GM12878 (cell line): Measurements from ENCODE around the gene LAMA2. TPM values are rescaled to one million over a fixed set of nuclear protein-coding genes. Genes with fewer than 3 reads are reported as not detected.

Source experiments
- ATAC-seq: fragments of 200-7000 bp; cut with Tn5 transposase; 3 replicates; pipeline ENCODE4 v1.9.1; 2020; ENCODE audit warnings: mild to moderate bottlenecking, moderate library complexity
- BruUV-seq: library from RNA; stranded (reverse); fragments of 400-500 nt; replicated peaks from 2 replicates; lab custom pipeline; 2021; lab: Mats Ljungman, UMichigan
- CTCF ChIA-PET: fragments of 300-600 bp; sonication (Branson Sonifier 250); formaldehyde crosslinking; extraction: SDS; loops from one replicate; lab custom pipeline; 2021; ENCODE audit warnings: inconsistent platforms; lab: Yijun Ruan, JAX
- POLR2A ChIA-PET: fragments of 350-600 bp; formaldehyde crosslinking; extraction: SDS; loops from one replicate; lab custom pipeline; 2021; ENCODE audit warnings: inconsistent platforms; lab: Charles Lee
- RAD21 ChIA-PET: fragments of 300-600 bp; sonication (Branson Sonifier 250); formaldehyde crosslinking; loops from one replicate; lab custom pipeline; 2023; ENCODE audit warnings: antibody characterized with exemption; ENCODE audit not compliant: unreplicated experiment; lab: Charles Lee
- SMC1A ChIA-PET: fragments of 300-600 bp; sonication (Branson Sonifier 250); formaldehyde crosslinking; loops from one replicate; lab custom pipeline; 2023; ENCODE audit not compliant: unreplicated experiment, uncharacterized antibody; lab: Charles Lee
- DNase-seq: peaks from one replicate; pipeline ENCODE4 v3.0.0-alpha.2; 2011; ENCODE audit warnings: low read depth, low spot score
- FAIRE-seq: peaks from 3 replicates; lab custom pipeline; 2011; peaks lifted over from hg19 to GRCh38; lab: Jason Lieb, UNC
- H2AFZ ChIP-seq: 2 replicates; pipeline ENCODE4 v1.6.0; 2011; ENCODE audit warnings: low read depth, low read length, control low read depth; ENCODE audit not compliant: control insufficient read depth
- H3K27ac ChIP-seq: 2 replicates; pipeline ENCODE4 v1.5.1; 2011; ENCODE audit warnings: control low read depth; ENCODE audit not compliant: control insufficient read depth, insufficient read depth
- H3K27me3 ChIP-seq, 2 experiments: replicated peaks in 1 of 2; 2 replicates each; pipeline versions ENCODE4 v1.6.0 to v1.6.1; 2011; ENCODE audit warnings: low read length in 1 of 2; ENCODE audit not compliant: control insufficient read depth in 2 of 2, insufficient read depth in 2 of 2
- H3K36me3 ChIP-seq, 2 experiments: 2 replicates each; pipeline ENCODE4 v1.5.1; 2011; ENCODE audit warnings: low read length in 1 of 2; ENCODE audit not compliant: control insufficient read depth in 2 of 2, insufficient read depth in 2 of 2
- H3K4me1 ChIP-seq: 2 replicates; pipeline ENCODE4 v1.6.1; 2011; ENCODE audit warnings: mild to moderate bottlenecking, low read length, moderate library complexity, mixed read lengths; ENCODE audit not compliant: control insufficient read depth, insufficient read depth
- H3K4me2 ChIP-seq: 2 replicates; pipeline ENCODE4 v1.6.0; 2011; ENCODE audit warnings: control low read depth; ENCODE audit not compliant: control insufficient read depth, insufficient read depth
- H3K4me3 ChIP-seq: fragments of 200-600 bp; sonication (generic); 2 replicates; pipeline ENCODE4 v1.5.1; 2016
- H3K79me2 ChIP-seq: 2 replicates; pipeline ENCODE4 v1.6.0; 2011; ENCODE audit warnings: low read length; ENCODE audit not compliant: control insufficient read depth, insufficient read depth
- H3K9ac ChIP-seq: 2 replicates; pipeline ENCODE4 v1.8.0; 2011; ENCODE audit warnings: low read length, control low read depth, mixed read lengths; ENCODE audit not compliant: control insufficient read depth, insufficient read depth
- H3K9me3 ChIP-seq: replicated peaks from 3 replicates; pipeline ENCODE4 v1.5.1; 2011; ENCODE audit warnings: mild to moderate bottlenecking, low read length; ENCODE audit not compliant: control insufficient read depth, insufficient read depth
- H4K20me1 ChIP-seq: 2 replicates; pipeline ENCODE4 v1.6.0; 2011; ENCODE audit not compliant: control insufficient read depth, insufficient read depth
- RAD21 ChIP-seq: IDR thresholded peaks from 2 replicates; pipeline ENCODE4 v1.6.1; 2011; ENCODE audit warnings: mild to moderate bottlenecking, low read depth, low read length, moderate library complexity; ENCODE audit not compliant: insufficient read depth
- SREBF1 ChIP-seq: IDR thresholded peaks from 2 replicates; pipeline ENCODE4 v1.6.1; 2012; ENCODE audit warnings: mild to moderate bottlenecking, low read length
- TAF1 ChIP-seq: IDR thresholded peaks from 2 replicates; pipeline ENCODE4 v1.6.1; 2011; ENCODE audit warnings: mild to moderate bottlenecking, low read depth, low read length, borderline replicate concordance
- WGBS: methylation state at CpG from one replicate; pipeline ENCODE4 v1.1.6; 2016; ENCODE audit warnings: low lambda C conversion rate; ENCODE audit not compliant: insufficient replicate concordance, insufficient coverage; ENCODE audit errors: missing lambda C conversion rate; 5-methylcytosine and 5-hydroxymethylcytosine counted together
- in situ Hi-C: fragments of 300-500 bp; cut with MboI; formaldehyde crosslinking; loops from 9 replicates; pipeline ENCODE4 v1.14.3; 2018; ENCODE audit warnings: mixed read lengths
- intact Hi-C: fragments of 100-400 bp; cut with micrococcal nuclease; formaldehyde crosslinking; loops from one replicate; pipeline ENCODE4 v1.14.2; 2022; ENCODE audit not compliant: unreplicated experiment
- polyA plus RNA-seq, 11 experiments: library from polyadenylated mRNA; depleted of rRNA in 4 of 11; unstranded in 6 of 11; stranded (reverse) in 5 of 11; fragments of >200 nt; fragmentation: Nextera tagmentation in 4 of 11; fragmentation: Illumina TruSeq in 1 of 11; extraction: Ambion mirVana in 4 of 11; extraction: Trizol in 1 of 11; gene quantifications; 1 replicate in 1 of 11; 2 replicates in 10 of 11; pipeline versions ENCODE4 v1.2.1 to v1.2.3, GENCODE V29; 2011 to 2016; ENCODE audit warnings: inconsistent platforms in 2 of 11, missing spikeins in 2 of 11, low read depth in 1 of 11
- total RNA-seq, 4 experiments: library from RNA; depleted of rRNA in 3 of 4; stranded (reverse); fragments of >200 nt in 3 of 4; fragmentation: Illumina TruSeq in 1 of 4; extraction: Trizol in 1 of 4; gene quantifications; 2 replicates each; pipeline versions ENCODE4 v1.2.1 to v1.2.3, GENCODE V29; 2013 to 2021
- TF ChIP-seq, protein P1 (sequence below), 3 experiments: IDR thresholded peaks in 2 of 3; conservative IDR thresholded peaks in 1 of 3; 2 replicates each; pipeline ENCODE4 v1.5.1; 2011; ENCODE audit warnings: low read depth in 3 of 3, low read length in 3 of 3, mild to moderate bottlenecking in 3 of 3, control low read depth in 2 of 3, moderate library complexity in 2 of 3, inconsistent platforms in 1 of 3, mixed read lengths in 1 of 3; ENCODE audit not compliant: control insufficient read depth in 2 of 3, insufficient read depth in 1 of 3; ENCODE audit errors: extremely low read depth in 1 of 3

Gene LAMA2
- total and polyA plus RNA-seq, 10 of the 15 experiments (the other 5 are each of a cell fraction or from before 2014, with no cell fraction given) = 0.04 to 2.0 (median 0.37) TPM; not detected in 1

DNA sequence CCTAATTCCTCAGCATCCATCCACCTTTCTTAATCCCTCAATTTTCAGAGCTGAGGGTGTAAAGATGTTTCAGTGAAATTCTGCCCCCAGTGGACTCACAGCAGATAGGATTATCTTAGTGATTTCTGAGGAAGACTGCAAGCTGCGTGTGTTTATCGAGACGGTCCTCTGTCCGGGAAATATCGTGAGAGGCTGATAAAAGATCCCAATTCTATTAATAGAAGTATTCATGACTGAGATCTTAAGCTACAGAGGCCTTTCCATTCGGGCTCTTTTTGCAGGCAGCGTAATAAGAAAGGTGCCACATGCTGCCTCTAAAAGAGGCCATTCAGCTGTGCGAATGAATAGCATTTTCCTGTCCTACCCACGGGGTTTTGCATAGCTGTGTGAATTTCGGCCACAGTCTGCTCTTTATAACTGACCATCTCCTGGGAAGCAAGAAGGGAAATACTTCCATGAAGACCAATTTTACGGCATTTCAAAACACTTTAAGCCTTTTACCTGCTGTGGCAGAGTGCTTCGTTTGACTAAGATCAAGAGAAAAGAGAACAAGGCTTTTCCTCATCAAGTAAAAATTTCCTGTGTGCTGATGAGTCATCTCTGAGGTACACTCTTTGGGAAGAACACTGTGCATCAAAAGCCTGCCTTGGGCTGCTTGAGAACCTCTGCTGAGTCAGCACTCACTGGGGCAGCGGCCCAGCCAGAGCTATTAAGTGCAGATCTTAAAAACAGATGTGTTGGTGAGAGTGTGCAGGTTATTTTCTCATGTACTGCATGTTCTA is 618.2 kb downstream of the LAMA2 start:
- no peaks in the 10 kb centered on the region for H4K20me1 ChIP-seq
- H3K27ac ChIP-seq = no peak overlapping the region
- no TSS peak for BruUV-seq
- peak; percentile 65 for ATAC-seq
- no peaks in the 10 kb centered on the region for H3K79me2 ChIP-seq
- no peak overlapping the region for H3K4me3 ChIP-seq
- in situ Hi-C loops = no loop called here
- TF ChIP-seq TAF1 = no peak
- TF ChIP-seq RAD21 = no peak
- TF ChIP-seq SREBF1 = no peak
- TF ChIP-seq, protein P1, sequence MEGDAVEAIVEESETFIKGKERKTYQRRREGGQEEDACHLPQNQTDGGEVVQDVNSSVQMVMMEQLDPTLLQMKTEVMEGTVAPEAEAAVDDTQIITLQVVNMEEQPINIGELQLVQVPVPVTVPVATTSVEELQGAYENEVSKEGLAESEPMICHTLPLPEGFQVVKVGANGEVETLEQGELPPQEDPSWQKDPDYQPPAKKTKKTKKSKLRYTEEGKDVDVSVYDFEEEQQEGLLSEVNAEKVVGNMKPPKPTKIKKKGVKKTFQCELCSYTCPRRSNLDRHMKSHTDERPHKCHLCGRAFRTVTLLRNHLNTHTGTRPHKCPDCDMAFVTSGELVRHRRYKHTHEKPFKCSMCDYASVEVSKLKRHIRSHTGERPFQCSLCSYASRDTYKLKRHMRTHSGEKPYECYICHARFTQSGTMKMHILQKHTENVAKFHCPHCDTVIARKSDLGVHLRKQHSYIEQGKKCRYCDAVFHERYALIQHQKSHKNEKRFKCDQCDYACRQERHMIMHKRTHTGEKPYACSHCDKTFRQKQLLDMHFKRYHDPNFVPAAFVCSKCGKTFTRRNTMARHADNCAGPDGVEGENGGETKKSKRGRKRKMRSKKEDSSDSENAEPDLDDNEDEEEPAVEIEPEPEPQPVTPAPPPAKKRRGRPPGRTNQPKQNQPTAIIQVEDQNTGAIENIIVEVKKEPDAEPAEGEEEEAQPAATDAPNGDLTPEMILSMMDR (IDR thresholded peaks at IDR 0.05 in 2 of 3, conservative IDR thresholded peaks at IDR 0.05 in 1 of 3; ENCODE audit: control insufficient read depth in 2 of 3, extremely low read depth in 1 of 3, insufficient read depth in 1 of 3, low read depth in 3 of 3, low read length in 3 of 3) = peak; percentile 21 to 41 (median 30); a peak in 4 of 6 replicates
- no peak overlapping the region for H2AFZ ChIP-seq
- H3K36me3 ChIP-seq = no peaks in the 10 kb centered on the region
- H3K4me1 ChIP-seq = peaks cover 6% of the 10 kb centered on the region
- ChIA-PET POLR2A (interaction anchor here (0.9 to 1.0 kb wide), 2 partner anchors 11 kb away, joined by 3 read pairs; no protein-coding TSS in a partner anchor), RAD21 (interaction anchor here (0.6 to 3.0 kb wide), 17 partner anchors 17 to 521 kb away, joined by 3 to 33 read pairs (median 4); no protein-coding TSS in a partner anchor), SMC1A (interaction anchor here (0.7 to 7.6 kb wide), 27 partner anchors 10 to 520 kb away, joined by 3 to 95 read pairs (median 4); partner anchors contain the start of gene ARHGAP18), CTCF (interaction anchor here (0.7 to 7.7 kb wide), 37 partner anchors 9 to 526 kb away, joined by 3 to 141 read pairs (median 4); partner anchors contain the start of gene ARHGAP18)
- H3K27me3 ChIP-seq = no peaks in the 10 kb centered on the region
- H3K9ac ChIP-seq = no peak overlapping the region
- no peak for DNase-seq
- WGBS = 46% methylated on average over 13 of the region's 13 CpGs
- no peaks in the 10 kb centered on the region for H3K9me3 ChIP-seq
- intact Hi-C loops = no loop called here
- no peak for FAIRE-seq
- H3K4me2 ChIP-seq = no peak overlapping the region
